GM12874 (cell line): ENCODE data around the gene MORC1.

Experiments used
- TF ChIP-seq, protein P1 (sequence below): IDR thresholded peaks from 2 replicates; pipeline ENCODE4 v1.5.1; 2011; ENCODE audit warnings: low read depth, mild to moderate bottlenecking, control low read depth, low read length, moderate library complexity; ENCODE audit not compliant: insufficient read depth

MORC1 gene, protein sequence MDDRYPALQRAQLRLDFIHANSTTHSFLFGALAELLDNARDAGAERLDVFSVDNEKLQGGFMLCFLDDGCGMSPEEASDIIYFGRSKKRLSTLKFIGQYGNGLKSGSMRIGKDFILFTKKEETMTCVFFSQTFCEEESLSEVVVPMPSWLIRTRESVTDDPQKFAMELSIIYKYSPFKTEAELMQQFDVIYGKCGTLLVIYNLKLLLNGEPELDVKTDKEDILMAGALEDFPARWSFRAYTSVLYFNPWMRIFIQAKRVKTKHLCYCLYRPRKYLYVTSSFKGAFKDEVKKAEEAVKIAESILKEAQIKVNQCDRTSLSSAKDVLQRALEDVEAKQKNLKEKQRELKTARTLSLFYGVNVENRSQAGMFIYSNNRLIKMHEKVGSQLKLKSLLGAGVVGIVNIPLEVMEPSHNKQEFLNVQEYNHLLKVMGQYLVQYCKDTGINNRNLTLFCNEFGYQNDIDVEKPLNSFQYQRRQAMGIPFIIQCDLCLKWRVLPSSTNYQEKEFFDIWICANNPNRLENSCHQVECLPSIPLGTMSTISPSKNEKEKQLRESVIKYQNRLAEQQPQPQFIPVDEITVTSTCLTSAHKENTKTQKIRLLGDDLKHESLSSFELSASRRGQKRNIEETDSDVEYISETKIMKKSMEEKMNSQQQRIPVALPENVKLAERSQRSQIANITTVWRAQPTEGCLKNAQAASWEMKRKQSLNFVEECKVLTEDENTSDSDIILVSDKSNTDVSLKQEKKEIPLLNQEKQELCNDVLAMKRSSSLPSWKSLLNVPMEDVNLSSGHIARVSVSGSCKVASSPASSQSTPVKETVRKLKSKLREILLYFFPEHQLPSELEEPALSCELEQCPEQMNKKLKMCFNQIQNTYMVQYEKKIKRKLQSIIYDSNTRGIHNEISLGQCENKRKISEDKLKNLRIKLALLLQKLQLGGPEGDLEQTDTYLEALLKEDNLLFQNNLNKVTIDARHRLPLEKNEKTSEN

DNA sequence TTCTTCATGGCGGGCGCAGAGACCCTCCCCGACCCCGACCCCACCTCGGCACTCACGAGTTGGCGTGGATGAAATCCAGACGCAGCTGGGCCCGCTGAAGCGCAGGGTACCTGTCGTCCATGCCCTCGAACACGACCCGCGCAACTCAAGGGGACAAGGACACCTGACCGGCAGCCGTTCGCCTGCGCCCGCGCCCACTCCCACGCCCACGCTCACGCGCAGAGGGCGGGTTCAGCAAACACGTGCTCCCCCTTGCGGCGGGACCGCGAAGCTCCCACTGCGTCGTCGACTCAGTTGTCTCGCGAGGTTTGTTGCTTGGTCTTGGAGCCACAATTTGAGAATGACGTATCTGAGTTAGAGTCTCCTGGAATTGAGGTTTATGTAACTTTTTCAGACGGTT, at the start of gene MORC1:
TSS of gene MORC1 (minus strand) at position 196 of the 400 bp plus-strand sequence. CDS start at position 121, 75 bp downstream.
- TF ChIP-seq, protein P1, sequence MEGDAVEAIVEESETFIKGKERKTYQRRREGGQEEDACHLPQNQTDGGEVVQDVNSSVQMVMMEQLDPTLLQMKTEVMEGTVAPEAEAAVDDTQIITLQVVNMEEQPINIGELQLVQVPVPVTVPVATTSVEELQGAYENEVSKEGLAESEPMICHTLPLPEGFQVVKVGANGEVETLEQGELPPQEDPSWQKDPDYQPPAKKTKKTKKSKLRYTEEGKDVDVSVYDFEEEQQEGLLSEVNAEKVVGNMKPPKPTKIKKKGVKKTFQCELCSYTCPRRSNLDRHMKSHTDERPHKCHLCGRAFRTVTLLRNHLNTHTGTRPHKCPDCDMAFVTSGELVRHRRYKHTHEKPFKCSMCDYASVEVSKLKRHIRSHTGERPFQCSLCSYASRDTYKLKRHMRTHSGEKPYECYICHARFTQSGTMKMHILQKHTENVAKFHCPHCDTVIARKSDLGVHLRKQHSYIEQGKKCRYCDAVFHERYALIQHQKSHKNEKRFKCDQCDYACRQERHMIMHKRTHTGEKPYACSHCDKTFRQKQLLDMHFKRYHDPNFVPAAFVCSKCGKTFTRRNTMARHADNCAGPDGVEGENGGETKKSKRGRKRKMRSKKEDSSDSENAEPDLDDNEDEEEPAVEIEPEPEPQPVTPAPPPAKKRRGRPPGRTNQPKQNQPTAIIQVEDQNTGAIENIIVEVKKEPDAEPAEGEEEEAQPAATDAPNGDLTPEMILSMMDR = no peak

GRCh38 chr3:109165905-109166304, 48.0 kb upstream of the MORC1 start:
- TF ChIP-seq, protein P1 = no peak

GRCh38 chr3:109161487-109162123, 43.7 kb upstream of the MORC1 start:
- TF ChIP-seq, protein P1 = no peak

GRCh38 chr3:109155828-109156227, 37.9 kb upstream of the MORC1 start:
- TF ChIP-seq, protein P1 = no peak

DNA sequence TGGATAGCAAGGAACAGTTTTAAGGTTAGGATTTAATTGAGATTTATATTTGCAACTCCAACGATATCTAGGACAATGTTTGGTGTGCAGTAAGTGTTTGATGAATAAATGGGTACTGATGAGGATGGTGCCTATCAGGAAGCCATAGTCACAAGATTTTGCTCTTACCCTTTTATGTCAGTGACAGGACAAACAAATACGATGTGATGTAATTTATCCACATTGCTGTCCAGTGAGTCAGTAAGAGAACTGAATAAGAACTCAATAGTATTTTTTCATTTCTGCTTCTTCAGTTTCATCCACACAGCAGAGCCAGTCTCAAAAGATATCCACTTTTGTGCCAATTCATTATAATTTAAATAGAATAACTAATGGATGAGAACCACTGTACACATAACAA, 37.0 kb upstream of the MORC1 start:
- TF ChIP-seq, protein P1 = no peak

DNA sequence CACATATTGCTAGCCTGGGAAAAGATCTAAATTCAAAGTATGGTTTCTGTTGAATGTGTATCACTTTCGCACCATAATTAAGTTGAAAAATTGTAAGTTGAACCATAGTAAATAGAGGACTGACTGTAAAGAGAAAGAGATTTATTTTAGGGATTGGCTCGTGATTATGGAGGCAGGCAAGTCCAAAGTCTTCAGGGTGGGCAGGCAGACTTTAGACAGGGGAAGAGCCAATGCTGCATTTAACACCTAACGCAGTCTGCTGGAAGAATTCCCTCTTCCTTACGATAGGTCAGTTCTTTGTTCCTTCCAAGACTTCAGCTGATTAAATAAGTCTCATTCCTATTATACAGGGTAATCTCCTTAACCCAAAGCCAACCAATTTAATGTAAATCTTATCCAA, 34.4 kb upstream of the MORC1 start:
- TF ChIP-seq, protein P1 = no peak

DNA sequence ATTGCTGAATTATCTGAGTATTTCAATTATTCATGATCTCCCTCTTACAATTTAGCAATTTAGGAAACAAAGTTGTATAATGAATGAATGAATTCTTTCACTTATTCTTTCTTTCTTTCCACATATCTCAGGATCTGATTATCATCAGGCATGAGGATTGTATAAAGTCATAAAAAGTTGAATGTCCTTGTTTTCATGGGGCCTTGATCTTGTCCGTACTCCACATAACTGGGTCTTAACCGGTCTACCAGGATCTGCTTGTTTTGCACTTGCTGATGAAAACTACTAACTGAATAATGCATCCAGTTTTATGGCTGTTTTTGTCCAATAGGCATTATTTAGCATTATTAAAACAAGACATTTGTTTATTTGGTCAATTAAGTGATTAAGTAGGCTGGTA, 31.1 kb upstream of the MORC1 start:
- TF ChIP-seq, protein P1 = no peak
